ENCODE data around the gene BRD2. TPM values are rescaled to one million over a fixed set of nuclear protein-coding genes. Genes with fewer than 3 reads are reported as not detected.

The BRD2 gene
- 145 and 157 TPM in 2 replicates for total RNA-seq (ENCODE audit: low replicate concordance)

DNA sequence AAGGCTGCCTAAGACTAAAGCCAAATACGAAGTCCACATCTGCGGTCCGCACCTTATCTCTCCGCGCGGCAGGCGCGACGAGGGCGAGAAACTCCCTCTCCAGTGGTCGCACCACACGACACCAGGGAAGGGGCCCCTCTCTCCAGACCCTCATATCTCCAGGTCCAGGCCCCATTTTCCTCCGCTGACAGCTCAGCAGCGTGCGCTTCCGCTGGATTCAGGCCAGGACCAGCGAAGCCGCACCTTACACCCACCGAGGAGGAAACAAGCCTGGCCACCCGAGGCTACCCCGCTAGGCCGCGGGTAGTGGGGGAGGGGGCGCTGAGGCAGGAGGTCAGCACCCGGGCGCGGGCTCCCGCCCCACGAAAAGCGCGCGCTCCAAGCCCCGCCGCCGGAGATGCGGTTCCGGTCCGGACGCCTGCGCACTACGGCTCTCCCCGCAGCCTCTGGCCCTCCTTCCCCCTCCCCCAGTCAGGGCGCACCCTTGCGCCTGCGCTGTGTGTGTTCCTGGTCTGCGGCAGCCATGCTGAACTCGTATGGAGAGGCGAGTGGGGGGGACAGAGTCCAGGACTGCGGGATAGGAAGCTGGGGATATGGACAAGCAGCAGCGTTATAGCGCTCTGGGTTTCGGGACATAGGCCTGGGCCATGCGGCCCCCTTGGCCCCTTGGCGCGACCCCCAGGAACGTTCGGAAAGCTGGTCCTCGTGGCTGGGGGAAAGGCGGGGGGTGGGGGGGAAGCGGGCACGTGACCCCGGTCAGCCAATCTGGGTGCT is at the start of gene BRD2:
Gene BRD2 (plus strand): TSS at position 502 of the 774 bp plus-strand sequence. CDS start 4,305 bp downstream, outside the sequence.
- no peak for TF ChIP-seq CTCF (IDR thresholded peaks at IDR 0.05; ENCODE audit: insufficient read depth, low read length)
- H3K4me3 ChIP-seq (ENCODE audit: low read depth, low read length) = peak within 1 kb of the TSS; percentile 71
- peak; percentile 96 for DNase-seq (ENCODE audit: low read depth)

GRCh38 chr6:32920715-32921114 is 47.7 kb upstream of the BRD2 start:
- no peak for DNase-seq (ENCODE audit: low read depth)
- TF ChIP-seq CTCF (IDR thresholded peaks at IDR 0.05; ENCODE audit: insufficient read depth, low read length) = no peak
- H3K4me3 ChIP-seq (ENCODE audit: low read depth, low read length) = no peak overlapping the region

- DNase-seq (ENCODE audit: low read depth) = no peak
- no peak overlapping the region for H3K4me3 ChIP-seq (ENCODE audit: low read depth, low read length)
- TF ChIP-seq CTCF (IDR thresholded peaks at IDR 0.05; ENCODE audit: insufficient read depth, low read length) = no peak
Observed at GRCh38 chr6:32922083-32922482, 46.3 kb upstream of the BRD2 start.

DNA sequence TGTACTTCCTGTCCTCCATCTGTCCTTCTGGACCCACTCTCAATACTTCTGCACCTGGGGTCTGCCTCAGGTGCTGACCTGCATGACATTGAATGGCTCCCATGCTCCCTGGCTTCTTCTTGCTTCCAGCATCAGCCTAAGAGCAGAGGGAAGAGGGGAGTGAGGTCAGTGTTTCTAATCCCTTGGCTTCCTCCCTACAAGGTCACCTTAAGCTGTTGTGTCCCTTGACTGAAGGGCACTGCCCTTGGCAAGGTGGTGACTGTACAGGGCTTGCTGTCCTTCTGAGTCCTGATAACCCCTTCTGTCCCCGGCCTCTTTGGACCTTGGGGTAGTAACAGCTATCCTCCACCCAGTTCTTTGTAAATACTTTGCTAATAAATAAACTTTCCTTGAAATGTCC is 37.2 kb upstream of the BRD2 start:
- TF ChIP-seq CTCF (IDR thresholded peaks at IDR 0.05; ENCODE audit: insufficient read depth, low read length) = no peak
- no peak for DNase-seq (ENCODE audit: low read depth)
- no peak overlapping the region for H3K4me3 ChIP-seq (ENCODE audit: low read depth, low read length)

DNA sequence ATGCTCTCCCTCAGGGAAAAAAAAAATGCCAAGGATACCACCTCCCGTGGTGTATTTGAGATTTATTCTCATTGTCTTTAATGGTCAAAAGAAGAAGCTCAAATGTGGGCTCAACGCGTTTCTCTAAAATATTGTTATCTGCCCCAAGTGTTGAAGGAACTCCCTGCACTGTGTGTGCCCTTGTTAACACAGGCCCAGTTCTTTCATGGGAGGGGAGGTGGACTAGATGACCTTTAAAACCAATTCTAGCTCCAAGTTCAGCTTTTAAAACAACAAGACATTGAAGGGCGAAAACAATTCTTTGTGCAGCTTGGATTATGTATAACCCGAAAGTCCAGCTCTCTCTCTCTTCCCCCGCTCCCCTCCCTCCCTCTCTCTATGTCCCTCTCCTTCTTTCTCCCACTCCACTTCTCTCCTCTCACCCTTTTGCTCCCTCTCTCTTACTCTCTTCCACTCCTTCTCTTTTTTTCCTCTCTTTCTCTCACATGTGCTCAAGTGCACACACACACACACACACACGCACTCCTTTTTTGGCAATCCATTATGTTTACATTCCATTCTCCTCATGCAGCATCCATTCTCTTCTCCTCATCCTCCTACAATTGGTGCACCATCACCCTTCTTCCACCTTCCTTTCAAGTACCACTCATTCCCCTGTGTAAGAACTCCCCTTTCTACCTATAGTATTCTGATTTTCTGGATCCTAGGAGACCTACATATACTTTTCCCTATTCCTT is 36.1 kb upstream of the BRD2 start:
- no peak for TF ChIP-seq CTCF (IDR thresholded peaks at IDR 0.05; ENCODE audit: insufficient read depth, low read length)
- peak; percentile 63 for DNase-seq (ENCODE audit: low read depth)
- H3K4me3 ChIP-seq (ENCODE audit: low read depth, low read length) = no peak overlapping the region

DNA sequence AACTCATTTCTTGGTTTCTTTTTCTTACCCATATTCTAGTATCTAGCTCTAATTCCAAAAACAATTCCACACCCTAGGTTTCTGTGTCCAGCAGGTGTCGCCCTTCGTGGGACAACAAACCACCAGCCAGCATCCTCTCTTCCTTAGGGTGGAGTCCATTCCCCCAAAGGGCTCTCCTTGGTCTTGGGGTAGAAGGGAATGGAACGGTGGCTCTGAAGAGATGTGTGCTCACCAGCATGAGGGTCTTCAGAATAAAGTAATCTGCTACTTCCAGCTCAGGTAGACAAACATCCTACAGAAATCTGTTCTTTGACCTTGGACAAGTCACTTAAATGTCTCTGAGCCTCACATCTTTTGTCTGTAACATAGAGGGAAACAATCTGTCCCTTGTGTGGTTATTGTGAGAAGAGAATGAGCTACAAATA is 34.7 kb upstream of the BRD2 start:
- peak; percentile 79 for TF ChIP-seq CTCF (IDR thresholded peaks at IDR 0.05; ENCODE audit: insufficient read depth, low read length)
- H3K4me3 ChIP-seq (ENCODE audit: low read depth, low read length) = no peak overlapping the region

More for the DNA sequence above, 34.7 kb upstream of the BRD2 start:
- DNase-seq (ENCODE audit: low read depth) = peak; percentile 85

Data from fibroblast of the aortic adventitia (primary cell).